ENCODE measurements around the gene LDLRAD4.

LDLRAD4 gene

GRCh38 chr18:13247506-13247905, 28.9 kb downstream of the LDLRAD4 start:
- no peaks in the 10 kb centered on the region for H3K36me3 ChIP-seq (replicated peaks in 1 of 2; ENCODE audit: control insufficient read depth in 2 of 2, insufficient read depth in 2 of 2, low read length in 2 of 2)
- no peak overlapping the region for H3K27ac ChIP-seq (replicated peaks; ENCODE audit: low read length)
- H3K9me3 ChIP-seq (replicated peaks in 1 of 2; ENCODE audit: control insufficient read depth in 2 of 2, insufficient read depth in 1 of 2, low read depth in 1 of 2, low read length in 2 of 2): no peaks in the 10 kb centered on the region
- H2BK15ac ChIP-seq (ENCODE audit: low read length): no peak overlapping the region
- H2AK5ac ChIP-seq (ENCODE audit: low read depth, low read length): no peak overlapping the region
- H3K4me2 ChIP-seq (ENCODE audit: insufficient read depth, low read length, poor library complexity, severe bottlenecking): no peak overlapping the region
- peaks cover 0 to under 1% of the 10 kb centered on the region in 2 donors for H3K4me1 ChIP-seq (ENCODE audit: control insufficient read depth in 2 of 2, insufficient read depth in 1 of 2, low read depth in 1 of 2, low read length in 2 of 2)
- no peak overlapping the region for H2BK12ac ChIP-seq (ENCODE audit: low read length)
- H3K27me3 ChIP-seq (ENCODE audit: control insufficient read depth in 3 of 3, insufficient read depth in 3 of 3, low read depth in 1 of 3, low read length in 3 of 3): no peaks in the 10 kb centered on the region
- H3K23ac ChIP-seq (ENCODE audit: low read depth, low read length, poor library complexity): no peak overlapping the region
- H3K18ac ChIP-seq (ENCODE audit: low read length): peak overlapping the region; percentile 48
- H3K14ac ChIP-seq (ENCODE audit: low read length): no peak overlapping the region
- WGBS, 2 donors (ENCODE audit: extremely low coverage in 2 of 2, insufficient read length in 2 of 2, insufficient replicate concordance in 1 of 2): no CpG with 5 or more reads among the region's 14 CpGs
- H3K4me3 ChIP-seq (ENCODE audit: low read length in 2 of 2): no peak overlapping the region
- H4K8ac ChIP-seq (ENCODE audit: low read depth, low read length): no peak overlapping the region
- H3K79me1 ChIP-seq (ENCODE audit: low read depth, low read length): no peaks in the 10 kb centered on the region
- H2BK5ac ChIP-seq (ENCODE audit: low read length): no peak overlapping the region
- no peak overlapping the region for H3K4ac ChIP-seq (ENCODE audit: low read length)
- no peak overlapping the region for H3K9ac ChIP-seq (ENCODE audit: low read depth, low read length, poor library complexity)
- no peak overlapping the region for H4K91ac ChIP-seq (ENCODE audit: low read depth, low read length, poor library complexity)
- H2BK120ac ChIP-seq (ENCODE audit: low read depth, low read length): no peak overlapping the region
- no peak for DNase-seq (ENCODE audit: low spot score)
- no peak overlapping the region for H2AFZ ChIP-seq (ENCODE audit: low read length)

DNA sequence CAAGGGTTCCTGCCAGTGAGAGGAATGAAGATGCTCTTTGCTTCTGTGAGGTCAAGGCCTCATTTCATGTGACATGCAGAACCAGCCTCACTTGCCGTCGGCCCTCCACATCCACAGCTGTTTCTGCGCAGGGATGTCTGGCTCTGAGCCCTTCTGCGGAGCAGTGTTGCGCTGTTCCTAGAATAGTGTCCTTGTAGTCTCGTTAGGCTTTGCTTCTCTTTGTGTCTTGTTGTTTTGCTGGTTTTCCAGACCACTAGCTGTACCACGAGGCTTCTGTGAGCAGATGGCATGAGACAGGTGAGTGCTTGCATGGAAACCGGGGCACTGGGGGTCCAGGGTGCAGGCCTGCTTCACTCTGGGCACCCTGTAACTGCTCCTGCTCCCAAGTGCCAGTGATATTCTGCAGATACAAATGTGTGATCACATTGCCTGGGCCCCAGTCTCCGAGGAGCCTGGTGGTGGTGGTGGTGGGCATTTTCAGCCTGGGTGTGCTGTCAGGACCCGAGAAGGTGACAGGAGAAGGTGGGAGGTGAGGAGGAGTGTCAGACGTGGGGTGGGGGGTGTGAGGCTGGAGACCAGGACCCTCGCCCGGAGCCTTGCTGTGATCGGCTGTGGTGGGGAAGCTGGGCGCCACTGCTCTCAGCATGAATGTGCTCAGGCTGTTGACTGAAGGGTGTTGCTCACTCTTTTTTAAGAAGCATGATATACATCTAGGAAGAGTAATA, 34.3 kb downstream of the LDLRAD4 start:
- H3K9me3 ChIP-seq (replicated peaks in 1 of 2; ENCODE audit: control insufficient read depth in 2 of 2, insufficient read depth in 1 of 2, low read depth in 1 of 2, low read length in 2 of 2): no peaks in the 10 kb centered on the region
- no CpG with 5 or more reads among the region's 15 CpGs for WGBS, 2 donors (ENCODE audit: extremely low coverage in 2 of 2, insufficient read length in 2 of 2, insufficient replicate concordance in 1 of 2)
- no peak overlapping the region for H2AFZ ChIP-seq (ENCODE audit: low read length)
- DNase-seq (ENCODE audit: low spot score): no peak
- H3K4ac ChIP-seq (ENCODE audit: low read length): no peak overlapping the region
- peak overlapping the region; percentile 30 for H2BK15ac ChIP-seq (ENCODE audit: low read length)
- no peaks in the 10 kb centered on the region for H3K27me3 ChIP-seq (ENCODE audit: control insufficient read depth in 3 of 3, insufficient read depth in 3 of 3, low read depth in 1 of 3, low read length in 3 of 3)
- no peak overlapping the region for H4K91ac ChIP-seq (ENCODE audit: low read depth, low read length, poor library complexity)
- H4K8ac ChIP-seq (ENCODE audit: low read depth, low read length): no peak overlapping the region
- peak overlapping the region; percentile 6 for H2AK5ac ChIP-seq (ENCODE audit: low read depth, low read length)
- no peak overlapping the region for H2BK120ac ChIP-seq (ENCODE audit: low read depth, low read length)
- peak overlapping the region; percentile 70 for H3K18ac ChIP-seq (ENCODE audit: low read length)
- H2BK5ac ChIP-seq (ENCODE audit: low read length): no peak overlapping the region
- H3K27ac ChIP-seq (replicated peaks; ENCODE audit: low read length): no peak overlapping the region
- H3K36me3 ChIP-seq (replicated peaks in 1 of 2; ENCODE audit: control insufficient read depth in 2 of 2, insufficient read depth in 2 of 2, low read length in 2 of 2): no peaks in the 10 kb centered on the region
- H3K4me1 ChIP-seq (ENCODE audit: control insufficient read depth in 2 of 2, insufficient read depth in 1 of 2, low read depth in 1 of 2, low read length in 2 of 2): peaks cover 0 to 10% of the 10 kb centered on the region in 2 donors
- H2BK12ac ChIP-seq (ENCODE audit: low read length): no peak overlapping the region
- no peak overlapping the region for H3K9ac ChIP-seq (ENCODE audit: low read depth, low read length, poor library complexity)
- no peak overlapping the region for H3K14ac ChIP-seq (ENCODE audit: low read length)
- no peak overlapping the region for H3K4me3 ChIP-seq (ENCODE audit: low read length in 2 of 2)
- no peak overlapping the region for H3K4me2 ChIP-seq (ENCODE audit: insufficient read depth, low read length, poor library complexity, severe bottlenecking)
- peak overlapping the region; percentile 10 for H3K23ac ChIP-seq (ENCODE audit: low read depth, low read length, poor library complexity)
- no peaks in the 10 kb centered on the region for H3K79me1 ChIP-seq (ENCODE audit: low read depth, low read length)

- no peak overlapping the region for H4K91ac ChIP-seq (ENCODE audit: low read depth, low read length, poor library complexity)
Observed at GRCh38 chr18:13253786-13254688, 35.5 kb downstream of the LDLRAD4 start.

More at GRCh38 chr18:13253786-13254688, 35.5 kb downstream of the LDLRAD4 start:
- Histone ChIP-seq H3K79me1 (ENCODE audit: low read depth, low read length) (no peaks in the 10 kb centered on the region), H3K18ac (ENCODE audit: low read length) (peak overlapping the region; percentile 52), H2BK15ac (ENCODE audit: low read length) (peak overlapping the region; percentile 46), H2BK120ac (ENCODE audit: low read depth, low read length) (no peak overlapping the region), H3K4ac (ENCODE audit: low read length) (no peak overlapping the region), H3K27me3 (ENCODE audit: control insufficient read depth in 3 of 3, insufficient read depth in 3 of 3, low read depth in 1 of 3, low read length in 3 of 3) (no peaks in the 10 kb centered on the region), H2AFZ (ENCODE audit: low read length) (no peak overlapping the region), H3K9me3 (replicated peaks in 1 of 2; ENCODE audit: control insufficient read depth in 2 of 2, insufficient read depth in 1 of 2, low read depth in 1 of 2, low read length in 2 of 2) (no peaks in the 10 kb centered on the region), H3K4me3 (ENCODE audit: low read length in 2 of 2) (no peak overlapping the region), H3K36me3 (replicated peaks in 1 of 2; ENCODE audit: control insufficient read depth in 2 of 2, insufficient read depth in 2 of 2, low read length in 2 of 2) (no peaks in the 10 kb centered on the region), H2BK5ac (ENCODE audit: low read length) (no peak overlapping the region), H2AK5ac (ENCODE audit: low read depth, low read length) (peak overlapping the region; percentile 76), H4K8ac (ENCODE audit: low read depth, low read length) (no peak overlapping the region), H3K14ac (ENCODE audit: low read length) (no peak overlapping the region), H3K23ac (ENCODE audit: low read depth, low read length, poor library complexity) (no peak overlapping the region), H2BK12ac (ENCODE audit: low read length) (no peak overlapping the region), H3K4me1 (ENCODE audit: control insufficient read depth in 2 of 2, insufficient read depth in 1 of 2, low read depth in 1 of 2, low read length in 2 of 2) (peaks cover 0 to 14% of the 10 kb centered on the region in 2 donors), H3K9ac (ENCODE audit: low read depth, low read length, poor library complexity) (no peak overlapping the region), H3K27ac (replicated peaks; ENCODE audit: low read length) (no peak overlapping the region), H3K4me2 (ENCODE audit: insufficient read depth, low read length, poor library complexity, severe bottlenecking) (no peak overlapping the region)
- no CpG with 5 or more reads among the region's 26 CpGs for WGBS, 2 donors (ENCODE audit: extremely low coverage in 2 of 2, insufficient read length in 2 of 2, insufficient replicate concordance in 1 of 2)
- no peak for DNase-seq (ENCODE audit: low spot score)
